Measurements from ENCODE around the gene PTPRM.

DNA sequence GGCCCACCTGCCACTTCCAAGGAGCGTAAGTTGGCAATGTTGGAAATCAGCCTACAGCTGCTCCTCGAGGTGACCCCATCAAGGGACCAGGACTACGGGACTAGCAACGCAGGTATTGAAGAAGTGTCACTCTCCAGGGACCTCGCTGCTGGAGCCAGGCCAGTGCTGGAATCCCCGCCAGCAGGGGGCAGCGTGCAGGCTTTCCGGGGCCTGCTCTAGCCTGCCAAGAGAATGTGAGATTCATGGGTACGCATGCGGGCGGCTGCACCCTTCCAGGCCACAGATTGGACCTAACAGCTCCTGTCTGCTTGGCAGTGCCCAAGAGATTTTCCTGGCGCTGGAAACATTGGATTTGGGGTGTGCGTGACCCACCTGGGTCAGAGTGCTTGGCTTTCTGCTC, 859.3 kb downstream of the PTPRM start:
- no peak for TF ChIP-seq POLR2AphosphoS5 (IDR thresholded peaks at IDR 0.05; ENCODE audit: low read depth, low read length)
- no peak for TF ChIP-seq POLR2A (IDR thresholded peaks at IDR 0.05; ENCODE audit: low read depth, low read length)

Data from GM12892 (cell line).